ENCODE results near the gene AGAP2.
A peak's percentile ranks its signal among the peaks of the same experiment; 100 is the strongest.
"Not testable (repeated sequence)": the region's sequence is repeated elsewhere in the genome, so short reads cannot be mapped to it uniquely, and the experiment has no call there.

The AGAP2 gene

GRCh38 chr12:57720606-57721595 is 17.6 kb downstream of the AGAP2 start:
- DNase-seq: no peak

GRCh38 chr12:57719777-57720605 is 18.6 kb downstream of the AGAP2 start:
- DNase-seq: no peak

- no peak for DNase-seq
Measured at GRCh38 chr12:57718641-57719528, 19.7 kb downstream of the AGAP2 start.

GRCh38 chr12:57717846-57718640 is 20.5 kb downstream of the AGAP2 start:
- DNase-seq: no peak

- DNase-seq: no peak
Measured at GRCh38 chr12:57717131-57717530, 21.4 kb downstream of the AGAP2 start.

GRCh38 chr12:57716305-57716704 is 22.2 kb downstream of the AGAP2 start:
- no peak for DNase-seq

- no peak for DNase-seq
Measured at GRCh38 chr12:57715786-57716185, 22.8 kb downstream of the AGAP2 start.

- not testable (repeated sequence) for DNase-seq
Measured at GRCh38 chr12:57715036-57715748, 23.4 kb downstream of the AGAP2 start.

GRCh38 chr12:57713209-57713608 is 25.3 kb downstream of the AGAP2 start:
- DNase-seq: no peak

- no peak for DNase-seq
Measured at GRCh38 chr12:57712701-57713100, 25.8 kb downstream of the AGAP2 start.

- no peak for DNase-seq
Measured at GRCh38 chr12:57708296-57708695, 30.2 kb downstream of the AGAP2 start.

GRCh38 chr12:57707250-57707649 is 31.3 kb downstream of the AGAP2 start:
- no peak for DNase-seq

- no peak for DNase-seq
Measured at GRCh38 chr12:57700317-57700716, 38.2 kb downstream of the AGAP2 start.

GRCh38 chr12:57698414-57698813 is 40.1 kb downstream of the AGAP2 start:
- DNase-seq: no peak

- DNase-seq: no peak
Measured at GRCh38 chr12:57697076-57697475, 41.5 kb downstream of the AGAP2 start.

- no peak for DNase-seq
Measured at GRCh38 chr12:57695770-57696432, 42.6 kb downstream of the AGAP2 start.

- no peak for DNase-seq
Measured at GRCh38 chr12:57694459-57695019, 44.0 kb downstream of the AGAP2 start.

GRCh38 chr12:57693659-57694458 is 44.7 kb downstream of the AGAP2 start, which contains the start of gene OS9:
Gene OS9 (plus strand): TSS chr12:57694132. CDS start chr12:57694162, 30 bp downstream.
- peak; percentile 99 for DNase-seq

- DNase-seq: no peak
Measured at GRCh38 chr12:57693317-57693658, 45.3 kb downstream of the AGAP2 start.

All from femur (tissue), 1 donor.